GM12874 (cell line): ENCODE data around the gene APBA1.

Source experiments
- CTCF ChIP-seq: IDR thresholded peaks from 2 replicates; pipeline ENCODE4 v1.5.1; 2011; ENCODE audit warnings: low read depth, mild to moderate bottlenecking, control low read depth, low read length, moderate library complexity; ENCODE audit not compliant: insufficient read depth

Gene APBA1

GRCh38 chr9:69579032-69579758, 93.0 kb downstream of the APBA1 start:
- TF ChIP-seq CTCF = no peak

GRCh38 chr9:69578026-69578425, 94.1 kb downstream of the APBA1 start:
- no peak for TF ChIP-seq CTCF

GRCh38 chr9:69577123-69577522, 95.0 kb downstream of the APBA1 start:
- no peak for TF ChIP-seq CTCF

- no peak for TF ChIP-seq CTCF
Observed at GRCh38 chr9:69574057-69574456, 98.1 kb downstream of the APBA1 start.

- no peak for TF ChIP-seq CTCF
Observed at GRCh38 chr9:69573651-69574050, 98.5 kb downstream of the APBA1 start.

GRCh38 chr9:69572611-69573010, 99.6 kb downstream of the APBA1 start:
- no peak for TF ChIP-seq CTCF

- TF ChIP-seq CTCF = no peak
Observed at GRCh38 chr9:69571032-69571431, 101.1 kb downstream of the APBA1 start.
